Activated T-helper 1 cell treated with Interleukin-2 at 50 U/mL for 16 hours (primary cell): ENCODE measurements around the gene DCP2.
"Not testable (repeated sequence)": the region's sequence is repeated elsewhere in the genome, so short reads cannot be mapped to it uniquely, and the experiment has no call there.

Source experiments
- DNase-seq: peaks from one replicate; pipeline ENCODE4 v3.0.0-alpha.2; 2020; ENCODE audit warnings: low read depth

Gene DCP2

GRCh38 chr5:112976432-112977309 is at the start of gene DCP2:
Gene DCP2 (plus strand): TSS chr5:112976798. CDS start chr5:112976934, 136 bp downstream.
- peak; percentile 93 for DNase-seq

- DNase-seq: no peak
These were observed 47.1 kb upstream of the DCP2 start for GRCh38 chr5:112929336-112930081.

GRCh38 chr5:112930082-112930344 is 46.6 kb upstream of the DCP2 start:
- no peak for DNase-seq

DNA sequence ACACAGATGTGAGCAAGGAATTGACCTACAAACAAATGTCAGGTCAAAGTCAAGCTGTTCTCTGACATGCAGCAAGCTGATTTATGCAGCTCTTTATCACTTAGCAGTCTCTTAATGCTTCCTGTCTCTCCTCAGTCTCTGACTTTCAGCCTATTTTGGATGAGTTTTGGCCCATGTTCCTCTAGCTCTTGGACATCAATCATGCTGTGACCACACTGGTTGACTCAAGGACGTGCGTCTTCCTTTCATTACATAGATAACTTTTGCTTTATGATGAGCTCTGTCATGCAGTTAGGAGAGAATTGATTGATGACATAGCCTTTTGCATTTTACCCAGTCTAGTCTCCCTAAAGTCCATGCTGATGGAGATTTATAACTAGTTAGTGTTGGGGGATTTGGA is 45.1 kb upstream of the DCP2 start:
- no peak for DNase-seq

DNA sequence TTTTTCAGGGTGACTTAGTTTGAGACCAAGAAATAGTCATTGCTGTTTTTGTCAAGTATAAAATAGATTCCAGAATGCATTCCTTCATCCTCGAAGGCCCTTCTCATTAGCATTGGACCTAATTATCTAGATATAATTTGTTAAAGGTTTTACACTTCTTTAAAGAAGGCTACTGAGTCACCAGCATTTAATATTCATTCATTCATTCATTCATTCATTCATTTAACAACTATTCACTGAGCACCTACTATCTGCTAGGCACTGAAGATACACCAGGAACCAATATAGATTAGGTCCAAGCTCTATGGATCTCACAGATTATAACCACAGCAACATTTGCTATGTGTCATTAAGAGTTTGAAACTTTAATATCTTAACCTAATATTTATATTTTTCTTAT is 43.5 kb upstream of the DCP2 start:
- DNase-seq: no peak

GRCh38 chr5:112933651-112934365 is 42.8 kb upstream of the DCP2 start:
- no peak for DNase-seq

- DNase-seq: no peak
These were observed 42.3 kb upstream of the DCP2 start for GRCh38 chr5:112934366-112934663.

DNA sequence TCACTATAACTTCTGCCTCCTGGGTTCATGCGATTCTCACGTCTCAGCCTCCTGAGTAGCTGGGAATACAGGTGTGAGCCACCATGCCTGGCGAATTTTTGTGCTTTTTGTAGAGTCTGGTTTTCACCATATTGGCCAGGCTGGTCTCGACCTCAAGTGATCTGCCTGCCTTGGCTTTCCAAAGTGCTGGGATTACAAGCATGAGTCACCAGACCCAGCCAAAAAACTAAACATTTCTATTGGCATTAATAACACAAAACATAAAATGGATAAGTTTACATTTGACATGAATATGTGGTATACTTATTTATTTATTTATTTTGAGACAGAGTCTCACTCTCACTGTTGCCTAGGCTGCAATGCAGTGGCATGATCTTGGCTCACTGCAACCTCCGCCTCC is 40.9 kb upstream of the DCP2 start:
- no peak for DNase-seq

GRCh38 chr5:112938286-112938685 is 38.3 kb upstream of the DCP2 start:
- DNase-seq: no peak

GRCh38 chr5:112940670-112941069 is 35.9 kb upstream of the DCP2 start:
- no peak for DNase-seq

DNA sequence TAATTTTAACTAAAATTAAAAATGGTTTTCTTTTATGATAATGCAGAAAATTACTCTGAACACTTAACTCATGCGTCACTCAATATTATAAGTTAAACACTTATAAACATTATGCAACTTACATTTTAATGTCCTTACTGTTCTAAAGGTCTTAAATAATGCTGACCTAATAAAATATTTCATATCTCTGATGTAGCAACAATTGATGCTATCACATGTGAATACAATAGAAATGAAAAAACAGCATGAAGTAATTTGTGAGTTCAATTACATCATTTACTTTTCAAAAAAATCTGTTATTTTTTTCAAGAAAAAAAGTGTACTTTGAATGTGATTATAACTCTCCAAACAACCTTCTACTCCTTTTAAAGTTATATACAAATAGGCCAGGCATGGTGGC is 28.1 kb upstream of the DCP2 start:
- no peak for DNase-seq

- no peak for DNase-seq
These were observed 25.4 kb upstream of the DCP2 start for GRCh38 chr5:112951124-112951702.

- no peak for DNase-seq
These were observed 20.0 kb upstream of the DCP2 start for GRCh38 chr5:112956606-112957005.

GRCh38 chr5:112957036-112957808 is 19.4 kb upstream of the DCP2 start:
- no peak for DNase-seq

DNA sequence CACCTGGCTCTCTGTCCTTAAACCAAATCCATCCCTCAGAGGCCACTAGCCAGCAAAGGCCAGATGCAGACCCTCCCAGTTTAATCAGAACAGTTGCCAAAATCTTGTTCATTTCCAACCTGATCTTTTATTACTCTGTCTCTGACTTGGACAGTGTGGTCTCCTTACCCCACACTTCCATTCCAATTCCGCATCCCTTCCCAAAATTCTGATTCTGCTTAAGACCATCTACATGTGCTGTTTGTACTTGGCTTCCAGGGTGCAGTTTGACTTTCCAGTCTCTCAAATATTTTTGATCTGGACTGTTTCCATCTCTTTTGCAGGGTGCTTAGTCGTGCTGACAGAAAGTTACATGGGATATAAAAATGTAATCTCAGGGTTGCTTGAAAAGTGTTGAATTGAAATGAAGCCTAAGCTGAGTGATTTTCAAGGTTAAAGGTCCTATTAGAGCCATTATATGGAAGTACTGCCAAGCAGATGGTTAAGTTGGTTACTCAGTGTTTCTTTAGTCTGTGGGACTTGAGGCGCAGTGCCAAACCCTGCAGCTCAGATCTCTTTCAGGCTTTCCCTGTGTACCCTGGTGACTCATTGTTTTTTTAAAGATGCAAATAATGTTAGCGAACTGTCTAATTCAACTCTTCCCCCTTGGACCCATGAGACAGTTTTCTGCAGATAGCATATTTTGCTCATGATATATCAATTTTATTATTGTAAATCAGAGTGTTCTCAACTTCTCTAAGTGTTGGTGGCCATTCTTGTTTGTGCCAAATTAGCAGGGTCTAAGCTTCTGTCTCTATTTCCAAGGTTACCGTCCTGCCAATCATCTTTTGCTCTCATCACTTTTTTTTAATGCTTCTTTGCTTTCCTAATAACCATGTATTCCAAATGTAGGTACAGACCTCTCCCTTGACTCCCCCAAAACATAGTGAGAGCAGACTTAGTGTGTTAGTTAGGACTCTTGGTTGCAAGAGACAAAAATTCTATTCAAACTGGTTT is 18.2 kb upstream of the DCP2 start:
- DNase-seq: no peak

- not testable (repeated sequence) for DNase-seq
These were observed 16.7 kb upstream of the DCP2 start for GRCh38 chr5:112959872-112960271.

- DNase-seq: no peak
These were observed 16.3 kb upstream of the DCP2 start for GRCh38 chr5:112960315-112960714.

DNA sequence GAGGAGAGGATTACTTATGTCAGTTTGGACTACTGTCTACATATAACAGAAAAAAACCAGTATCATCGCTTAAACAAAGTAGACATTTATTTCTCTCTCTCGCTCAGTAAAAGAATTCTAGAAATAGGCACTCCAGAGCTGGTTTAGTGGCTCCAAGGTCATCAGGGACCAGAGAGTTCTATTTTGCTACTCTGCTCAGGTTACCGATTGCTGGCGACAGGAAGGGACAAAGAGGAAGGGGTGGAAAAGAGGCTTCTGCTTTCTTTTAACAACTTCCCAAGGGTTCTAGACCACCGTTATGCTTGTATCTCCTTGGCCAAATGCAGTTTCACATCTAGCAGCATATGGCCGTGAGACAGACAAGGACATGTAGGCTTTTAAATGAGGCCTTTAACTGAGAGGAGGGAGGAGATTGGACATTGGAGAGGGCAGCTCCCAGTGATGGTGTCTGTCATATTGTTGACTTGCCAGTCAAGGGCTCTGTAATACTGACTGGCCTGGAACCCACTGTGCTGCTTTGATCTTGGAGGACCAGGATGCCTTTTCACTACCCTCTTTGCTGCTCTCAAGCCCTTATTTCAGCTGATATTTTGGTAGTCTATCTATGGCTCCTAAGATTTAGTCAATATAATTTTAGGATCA is 15.6 kb upstream of the DCP2 start:
- no peak for DNase-seq

DNA sequence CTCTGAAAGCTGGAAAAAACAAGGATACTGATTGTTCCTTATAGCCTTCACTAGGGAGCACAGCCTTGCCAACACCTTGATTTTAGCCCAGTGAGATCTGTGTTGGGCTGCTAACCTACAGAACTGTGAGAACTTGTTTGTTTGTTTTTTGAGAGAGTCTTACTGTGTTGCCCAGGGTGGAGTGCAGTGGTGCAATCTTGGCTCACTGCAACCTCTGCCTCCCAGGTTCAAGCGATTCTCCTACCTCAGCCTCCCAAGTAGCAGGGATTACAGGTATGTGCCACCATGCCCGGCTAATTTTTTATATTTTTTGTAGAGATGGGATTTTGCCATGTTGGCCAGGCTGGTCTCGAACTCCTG is 13.2 kb upstream of the DCP2 start:
- DNase-seq: not testable (repeated sequence)

- DNase-seq: no peak
These were observed 10.8 kb upstream of the DCP2 start for GRCh38 chr5:112965733-112966306.
